H1 (cell line): Measurements from ENCODE around the gene NPSR1. TPM values are rescaled to one million over a fixed set of nuclear protein-coding genes. Genes with fewer than 3 reads are reported as not detected.

Experiments
- CTCF ChIA-PET: fragments of 300-600 bp; sonication (Branson Sonifier 250); formaldehyde crosslinking; loops from one replicate; lab custom pipeline; 2021; ENCODE audit not compliant: partially characterized antibody; lab: Charles Lee
- POLR2A ChIA-PET: fragments of 300-600 bp; sonication (Branson Sonifier 250); formaldehyde crosslinking; loops from one replicate; lab custom pipeline; 2021; ENCODE audit warnings: inconsistent platforms; ENCODE audit not compliant: partially characterized antibody; lab: Charles Lee
- DNase-seq, 2 experiments: peaks; one replicate each; pipeline versions ENCODE4 v3.0.0 to v3.0.0-alpha.2; 2010 to 2022; ENCODE audit warnings: low spot score in 2 of 2, low read depth in 1 of 2, mixed read lengths in 1 of 2
- FAIRE-seq: peaks from 2 replicates; lab custom pipeline; 2011; peaks lifted over from hg19 to GRCh38; lab: Jason Lieb, UNC
- H2AFZ ChIP-seq: 2 replicates; pipeline ENCODE4 v1.8.1; 2012; ENCODE audit warnings: low read length, inconsistent platforms
- H2AK5ac ChIP-seq: 2 replicates; pipeline ENCODE4 v1.6.1; 2013; ENCODE audit warnings: low read depth, low read length
- H2BK120ac ChIP-seq: replicated peaks from 2 replicates; pipeline ENCODE3; 2013; ENCODE audit warnings: low read depth, low read length, inconsistent platforms
- H2BK12ac ChIP-seq: 2 replicates; pipeline ENCODE4 v1.6.1; 2013; ENCODE audit warnings: low read depth, low read length
- H2BK15ac ChIP-seq: 2 replicates; pipeline ENCODE4 v1.6.1; 2013; ENCODE audit warnings: low read length
- H2BK20ac ChIP-seq: 2 replicates; pipeline ENCODE4 v1.6.1; 2013; ENCODE audit warnings: low read length
- H2BK5ac ChIP-seq: 2 replicates; pipeline ENCODE4 v1.6.1; 2013; ENCODE audit warnings: low read depth, low read length
- H3K14ac ChIP-seq: 2 replicates; pipeline ENCODE4 v1.6.1; 2013; ENCODE audit warnings: inconsistent platforms; ENCODE audit not compliant: insufficient read length
- H3K18ac ChIP-seq: 2 replicates; pipeline ENCODE4 v1.6.1; 2013; ENCODE audit warnings: low read length; ENCODE audit errors: extremely low read depth
- H3K23ac ChIP-seq: 2 replicates; pipeline ENCODE4 v1.6.1; 2013; ENCODE audit warnings: inconsistent platforms; ENCODE audit not compliant: insufficient read length
- H3K23me2 ChIP-seq: 2 replicates; pipeline ENCODE4 v1.6.1; 2013; ENCODE audit warnings: low read depth, low read length
- H3K27ac ChIP-seq: 2 replicates; pipeline ENCODE4 v1.6.1; 2011; ENCODE audit warnings: low read depth, low read length, inconsistent platforms
- H3K27me3 ChIP-seq, 4 experiments: replicated peaks in 1 of 4; 1 replicate in 1 of 4; 2 replicates in 3 of 4; pipeline versions ENCODE4 v1.6.1 to v1.8.1; 2011 to 2013; ENCODE audit warnings: low read length in 3 of 4, mild to moderate bottlenecking in 3 of 4, inconsistent platforms in 2 of 4, mixed read lengths in 2 of 4, moderate library complexity in 1 of 4; ENCODE audit not compliant: control insufficient read depth in 3 of 4, insufficient read depth in 3 of 4; ENCODE audit errors: extremely low read depth in 1 of 4
- H3K36me3 ChIP-seq, 4 experiments: 2 replicates each; pipeline versions ENCODE4 v1.6.1 to v1.8.1; 2011 to 2013; ENCODE audit warnings: mild to moderate bottlenecking in 4 of 4, low read length in 3 of 4, moderate library complexity in 2 of 4, control low read depth in 1 of 4, inconsistent platforms in 1 of 4; ENCODE audit not compliant: insufficient read depth in 4 of 4, control insufficient read depth in 2 of 4
- H3K4ac ChIP-seq: replicated peaks from 2 replicates; pipeline ENCODE3; 2013; ENCODE audit warnings: low read length, low read depth, mixed read lengths, inconsistent platforms; ENCODE audit not compliant: insufficient read length
- H3K4me1 ChIP-seq, 4 experiments: replicated peaks in 1 of 4; 1 replicate in 1 of 4; 2 replicates in 3 of 4; pipeline versions ENCODE4 v1.6.1 to v1.8.1; 2011 to 2013; ENCODE audit warnings: low read length in 3 of 4, inconsistent platforms in 2 of 4, mixed read lengths in 1 of 4; ENCODE audit not compliant: insufficient read depth in 4 of 4, control insufficient read depth in 3 of 4
- H3K4me2 ChIP-seq, 2 experiments: 2 replicates each; pipeline versions ENCODE4 v1.6.1 to v1.8.1; 2011 to 2013; ENCODE audit warnings: low read depth in 2 of 2, low read length in 2 of 2, control low read depth in 1 of 2, inconsistent platforms in 1 of 2, mild to moderate bottlenecking in 1 of 2; ENCODE audit not compliant: insufficient read depth in 1 of 2
- H3K4me3 ChIP-seq, 4 experiments: fragments of 200-600, 300-600 bp in 1 of 4; sonication (generic), shearing (Covaris generic), sonication (Bioruptor Twin) in 1 of 4; 2 replicates each; pipeline versions ENCODE4 v1.5.1 to v1.8.1; 2011 to 2016; ENCODE audit warnings: low read length in 4 of 4, low read depth in 3 of 4, control low read depth in 2 of 4, inconsistent platforms in 2 of 4, mild to moderate bottlenecking in 2 of 4, mixed read lengths in 1 of 4, moderate library complexity in 1 of 4; ENCODE audit not compliant: insufficient read depth in 2 of 4; ENCODE audit errors: extremely low read depth in 1 of 4
- H3K56ac ChIP-seq: replicated peaks from 2 replicates; pipeline ENCODE3; 2013; ENCODE audit warnings: low read depth, mild to moderate bottlenecking, mixed read lengths, low read length, inconsistent platforms; ENCODE audit not compliant: insufficient read length
- H3K79me1 ChIP-seq: 2 replicates; pipeline ENCODE4 v1.6.1; 2013; ENCODE audit warnings: low read depth, low read length, control low read depth
- H3K79me2 ChIP-seq, 2 experiments: 2 replicates each; pipeline versions ENCODE4 v1.6.1 to v1.8.1; 2012 to 2013; ENCODE audit warnings: low read length in 2 of 2, mild to moderate bottlenecking in 2 of 2, inconsistent platforms in 1 of 2; ENCODE audit not compliant: insufficient read depth in 2 of 2, control insufficient read depth in 1 of 2
- H3K9ac ChIP-seq, 4 experiments: replicated peaks in 1 of 4; 1 replicate in 1 of 4; 2 replicates in 3 of 4; pipeline versions ENCODE4 v1.6.1 to v1.8.1; 2011 to 2013; ENCODE audit warnings: low read depth in 3 of 4, low read length in 3 of 4, control low read depth in 2 of 4, mild to moderate bottlenecking in 2 of 4, moderate library complexity in 2 of 4, inconsistent platforms in 1 of 4; ENCODE audit errors: extremely low read depth in 1 of 4
- H3K9me3 ChIP-seq, 2 experiments: 2 replicates each; pipeline versions ENCODE4 v1.6.1 to v1.8.1; 2012 to 2013; ENCODE audit warnings: mild to moderate bottlenecking in 2 of 2, moderate library complexity in 2 of 2, control low read depth in 1 of 2, inconsistent platforms in 1 of 2, low read depth in 1 of 2, low read length in 1 of 2, mixed read lengths in 1 of 2; ENCODE audit not compliant: insufficient read depth in 2 of 2
- H4K20me1 ChIP-seq, 2 experiments: replicated peaks in 1 of 2; 2 replicates each; pipeline versions ENCODE3 to v1.8.1; 2011 to 2013; ENCODE audit warnings: inconsistent platforms in 2 of 2, low read length in 2 of 2, mild to moderate bottlenecking in 1 of 2; ENCODE audit not compliant: insufficient read depth in 2 of 2, control insufficient read depth in 1 of 2
- H4K5ac ChIP-seq: 2 replicates; pipeline ENCODE4 v1.6.1; 2013; ENCODE audit warnings: low read length, low read depth, mixed read lengths, inconsistent platforms; ENCODE audit not compliant: insufficient read length
- H4K8ac ChIP-seq: 2 replicates; pipeline ENCODE4 v1.8.0; 2013; ENCODE audit warnings: mild to moderate bottlenecking, moderate library complexity, low read length, inconsistent platforms; ENCODE audit not compliant: insufficient read depth; ENCODE audit errors: extremely low read depth
- H4K91ac ChIP-seq: replicated peaks from 2 replicates; pipeline ENCODE3; 2013; ENCODE audit warnings: low read length, mixed read lengths, inconsistent platforms; ENCODE audit not compliant: insufficient read length
- ZNF274 ChIP-seq: IDR thresholded peaks from 2 replicates; pipeline ENCODE4 v1.7.0; 2012; ENCODE audit warnings: low read length, borderline replicate concordance; ENCODE audit errors: extremely low read depth
- WGBS, 2 experiments: shearing (Covaris generic) in 1 of 2; methylation state at CpG; one replicate each; pipeline versions ENCODE4 v1.1.6 to v1.1.7; 2013 to 2015; ENCODE audit warnings: low lambda C conversion rate in 2 of 2, mixed read lengths in 2 of 2, inconsistent platforms in 1 of 2, low coverage in 1 of 2, missing lambda C conversion rate in 1 of 2; ENCODE audit not compliant: insufficient replicate concordance in 2 of 2, insufficient coverage in 1 of 2, insufficient read length in 1 of 2; ENCODE audit errors: extremely low coverage in 1 of 2, missing lambda C conversion rate in 1 of 2; 5-methylcytosine and 5-hydroxymethylcytosine counted together
- polyA plus RNA-seq, 7 experiments: library from polyadenylated mRNA; depleted of rRNA in 3 of 7; stranded (reverse) in 5 of 7; unstranded in 2 of 7; fragments of >200 nt in 5 of 7; fragments of 200-250 nt in 2 of 7; gene quantifications; 1 replicate in 5 of 7; 2 replicates in 1 of 7; 4 replicates in 1 of 7; pipeline versions ENCODE4 v1.2.1 to v1.2.3, GENCODE V29; 2011 to 2013; ENCODE audit warnings: missing spikeins in 2 of 7, mixed read lengths in 2 of 7
- total RNA-seq: library from RNA; stranded (reverse); fragmentation: NEBNext Ultra II Directional; extraction: Animal tissue kit (Norgen Biotek cat#: 25700); gene quantifications from 2 replicates; pipeline ENCODE4 v1.2.1, GENCODE V29; 2021

NPSR1 gene
- total and polyA plus RNA-seq, 2 of the 8 experiments (the other 6 are each of a cell fraction or from before 2014, with no cell fraction given), result not detected

DNA sequence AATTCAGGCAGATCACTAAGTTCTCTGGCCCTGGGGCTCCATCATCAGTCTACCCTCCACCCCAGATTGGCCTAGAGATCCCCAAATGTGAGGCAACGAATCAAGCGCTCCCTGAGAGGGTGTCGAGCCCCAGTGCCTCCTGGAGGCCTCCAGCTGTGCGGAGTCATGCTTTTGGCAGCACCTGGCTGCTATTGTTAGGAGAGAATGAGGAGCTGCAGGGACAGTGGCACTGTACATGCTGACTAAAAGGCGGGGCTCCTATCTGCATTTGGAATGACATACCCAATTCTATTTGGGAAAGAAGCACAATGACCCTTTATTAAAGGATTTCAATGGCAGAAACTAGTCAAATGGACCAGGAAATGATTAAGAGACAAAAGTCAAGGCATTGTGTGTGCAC is 217.5 kb downstream of the NPSR1 start:
- H4K20me1 ChIP-seq, result no peaks in the 10 kb centered on the region
- H3K79me1 ChIP-seq, result no peaks in the 10 kb centered on the region
- H3K4me3 ChIP-seq, result no peak overlapping the region
- TF ChIP-seq ZNF274, result no peak
- H3K4ac ChIP-seq, result no peak overlapping the region
- H4K91ac ChIP-seq, result no peak overlapping the region
- DNase-seq, result no peak
- H2BK15ac ChIP-seq, result no peak overlapping the region
- no peak overlapping the region for H3K27ac ChIP-seq
- H2BK120ac ChIP-seq, result no peak overlapping the region
- H3K79me2 ChIP-seq, result no peaks in the 10 kb centered on the region
- H2AK5ac ChIP-seq, result no peak overlapping the region
- no peak for FAIRE-seq
- no peak overlapping the region for H3K4me2 ChIP-seq
- H3K27me3 ChIP-seq, result no peaks in the 10 kb centered on the region
- H3K9me3 ChIP-seq, result peaks cover 0 to 3% of the 10 kb centered on the region in 2 experiments; a peak in 1 of 4 replicates
- no peak overlapping the region for H4K5ac ChIP-seq
- H3K56ac ChIP-seq, result no peak overlapping the region
- 97% methylated on average over 5 of the region's 5 CpGs; no CpG with 5 or more reads in 1 of the 2 experiments for WGBS, 2 experiments
- no peaks in the 10 kb centered on the region; a peak in 1 of 7 replicates for H3K4me1 ChIP-seq
- H2BK20ac ChIP-seq, result no peak overlapping the region
- no peak overlapping the region for H3K14ac ChIP-seq
- H3K18ac ChIP-seq, result no peak overlapping the region
- CTCF ChIA-PET, result no interaction called here
- no peaks in the 10 kb centered on the region for H3K36me3 ChIP-seq
- 0 out of 2 replicates have a peak overlapping the region, but pooled peaks have one; percentile 27 for H2BK12ac ChIP-seq
- no peak overlapping the region; the same call in 1 of the 2 replicates for H4K8ac ChIP-seq
- H3K23ac ChIP-seq, result no peak overlapping the region
- POLR2A ChIA-PET, result no interaction called here
- H2AFZ ChIP-seq, result no peak overlapping the region
- no peak overlapping the region for H2BK5ac ChIP-seq
- H3K9ac ChIP-seq, result no peak overlapping the region
- H3K23me2 ChIP-seq, result no peaks in the 10 kb centered on the region; the same call in 1 of the 2 replicates
